Hematopoietic multipotent progenitor cell treated with erythropoietin and hydrocortisone succinate and interleukin-3 and kit ligand, for 6 days (in vitro differentiated cells): ENCODE measurements around the gene LTA4H.

Source experiments
- DNase-seq: peaks from one replicate; pipeline ENCODE4 v3.0.0-alpha.2; 2015

The LTA4H gene

DNA sequence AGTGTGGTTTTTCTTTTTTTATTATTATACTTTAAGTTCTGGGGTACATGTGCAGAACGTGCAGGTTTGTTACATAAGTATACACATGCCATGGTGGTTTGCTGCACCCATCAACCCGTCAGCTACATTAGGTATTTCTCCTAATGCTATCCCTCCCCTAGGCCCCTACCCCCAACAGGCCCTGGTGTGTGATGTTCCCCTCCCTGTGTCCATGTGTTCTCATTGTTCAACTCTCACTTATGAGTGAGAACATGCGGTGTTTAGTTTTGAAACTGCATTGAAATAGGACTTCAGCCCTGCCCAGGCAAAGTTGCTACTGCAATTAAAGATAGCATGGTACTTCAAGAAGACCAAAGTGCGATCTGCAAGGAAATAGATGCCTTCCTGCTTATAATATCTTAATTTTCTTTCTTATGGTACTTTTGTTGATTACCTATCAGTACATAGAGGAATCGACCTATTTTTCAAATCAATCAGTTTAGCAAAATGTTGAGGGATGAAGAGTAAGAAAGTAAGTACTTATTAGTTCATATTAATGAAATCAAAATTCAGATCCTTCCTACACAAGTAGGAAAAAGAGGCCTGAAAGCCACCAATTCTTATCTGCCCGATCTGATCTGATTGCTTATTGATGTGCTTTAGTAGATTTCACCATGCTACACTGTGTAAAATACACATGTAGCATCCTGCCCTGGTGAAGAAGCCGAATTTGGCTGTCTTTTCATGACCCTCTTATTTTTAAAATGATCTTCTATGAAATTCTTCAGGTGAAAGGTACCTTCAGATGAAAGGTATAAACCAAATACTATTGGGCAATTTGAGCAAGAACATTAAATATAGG, 1.6 kb downstream of the LTA4H start:
- peak; percentile 36 for DNase-seq

DNA sequence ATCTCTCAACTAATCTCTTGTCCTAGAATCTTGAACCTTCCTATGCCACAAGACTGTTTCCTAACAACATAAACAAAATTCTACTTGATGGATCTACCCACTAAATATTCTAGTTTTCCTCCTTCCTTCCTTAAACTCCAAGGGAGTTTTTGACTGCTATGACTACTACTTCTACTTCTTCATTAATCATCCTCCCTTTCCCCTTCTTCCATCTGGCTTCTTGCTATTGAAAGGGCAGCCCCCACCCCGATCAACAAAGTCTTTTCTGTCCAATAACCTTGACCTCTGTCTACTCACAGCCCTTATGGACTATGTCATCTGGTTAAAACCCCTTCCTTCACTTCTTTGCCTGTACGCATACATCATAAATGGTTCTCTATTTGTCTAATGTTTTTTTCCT, 5.6 kb downstream of the LTA4H start:
- DNase-seq: no peak

DNA sequence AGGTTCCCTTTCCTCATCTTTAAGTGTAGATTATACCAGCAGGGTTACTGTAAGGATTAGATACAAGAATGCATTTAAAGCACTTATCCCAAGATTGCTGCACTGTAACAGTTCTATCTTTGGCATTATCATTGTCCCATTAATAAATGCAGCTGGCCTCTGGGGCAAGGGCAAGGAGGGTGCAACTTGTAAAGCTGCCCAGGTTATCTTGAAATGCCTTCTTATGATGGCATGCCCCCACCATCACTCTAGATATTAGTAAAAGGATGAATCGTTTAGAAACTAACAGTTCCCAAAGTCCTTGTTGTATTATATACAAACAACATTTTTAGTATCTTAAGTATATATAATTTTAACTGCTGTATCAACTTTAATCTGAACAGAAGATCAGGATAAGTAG, 6.8 kb downstream of the LTA4H start:
- DNase-seq: no peak

DNA sequence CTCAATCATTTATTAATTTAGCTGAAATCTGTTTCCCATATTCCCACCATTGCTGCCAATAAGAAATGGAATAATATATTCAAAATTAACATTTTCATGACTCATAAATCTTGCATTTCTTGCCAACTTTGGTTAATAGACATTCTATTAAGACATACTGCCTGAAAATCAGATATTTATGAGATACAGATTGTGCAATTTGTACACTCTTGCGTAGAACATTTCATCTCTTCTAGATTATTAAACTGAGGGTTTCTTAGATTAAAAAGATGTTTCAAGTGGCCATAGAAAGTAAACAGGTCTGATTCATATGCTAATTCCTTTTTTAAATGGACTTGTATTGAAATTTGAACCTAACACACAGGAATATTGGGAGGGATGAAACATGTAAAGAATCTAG, 9.1 kb downstream of the LTA4H start:
- no peak for DNase-seq

DNA sequence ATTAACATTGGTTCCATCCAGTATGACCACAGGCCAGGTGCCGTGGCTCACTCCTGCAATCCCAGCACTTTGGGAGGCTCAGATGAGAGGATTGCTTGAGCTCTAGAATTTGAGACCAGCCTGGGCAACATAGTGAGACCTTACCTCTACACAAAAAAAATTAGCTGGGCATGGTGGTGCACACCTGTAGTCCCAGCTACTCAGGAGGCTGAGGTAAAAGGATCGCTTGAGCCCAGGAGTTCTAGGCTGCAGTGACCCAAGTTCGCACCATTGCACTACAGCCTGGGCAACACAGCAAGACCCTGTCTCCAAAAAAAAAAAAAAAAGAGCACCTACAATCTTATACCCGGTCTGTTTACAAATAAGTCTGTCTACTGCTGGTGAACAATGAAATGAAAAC, 9.9 kb downstream of the LTA4H start:
- no peak for DNase-seq

DNA sequence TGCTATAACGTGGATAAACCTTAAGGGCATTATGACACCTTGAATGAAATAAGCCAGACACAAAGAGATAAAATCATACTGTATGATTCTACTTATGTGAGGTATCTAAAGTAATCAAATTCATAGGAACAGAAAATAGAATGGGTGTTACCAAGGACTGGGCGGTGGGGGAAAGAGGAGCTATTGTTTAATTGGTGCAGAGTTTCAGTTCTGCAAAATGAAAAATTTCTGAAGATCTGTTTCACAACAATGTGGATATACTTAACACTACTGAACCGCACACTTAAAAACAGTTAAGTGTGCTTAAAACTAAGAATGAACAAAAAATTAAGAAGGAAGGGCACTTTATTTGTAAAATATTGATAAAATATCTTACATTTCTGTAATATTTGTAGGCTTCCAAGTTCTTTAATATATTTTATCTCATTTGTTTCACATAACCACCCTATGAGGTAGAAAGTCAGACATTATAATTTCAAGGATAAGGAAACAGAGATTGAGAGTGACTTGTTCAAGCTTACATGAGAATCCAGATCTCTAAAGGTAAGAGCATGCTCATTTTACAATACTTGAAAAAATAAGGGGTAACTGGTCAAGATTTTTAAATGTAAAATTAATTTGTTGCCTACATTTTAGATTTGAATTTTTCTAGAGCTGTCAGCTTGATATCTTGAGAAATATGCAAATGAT, 14.9 kb downstream of the LTA4H start:
- no peak for DNase-seq

DNA sequence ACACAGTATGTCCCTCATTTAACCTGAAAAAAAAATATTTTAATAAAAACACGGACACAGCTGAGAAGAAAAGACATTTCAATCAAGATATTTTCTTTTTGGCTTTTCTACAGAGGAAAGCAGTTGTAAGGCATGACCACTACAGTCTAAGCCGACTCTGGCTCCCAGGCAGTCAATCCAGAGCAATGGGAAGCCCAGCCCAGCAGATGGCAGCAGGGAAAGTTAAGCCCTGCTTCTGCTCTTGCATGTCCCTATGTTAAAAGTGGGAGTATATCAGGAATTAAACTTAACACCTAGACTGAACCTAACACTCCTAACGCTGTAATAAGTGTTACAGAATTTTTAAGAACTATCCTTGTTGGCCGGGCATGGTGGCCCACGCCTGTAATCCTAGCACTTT, 19.7 kb downstream of the LTA4H start:
- DNase-seq: peak; percentile 31

DNA sequence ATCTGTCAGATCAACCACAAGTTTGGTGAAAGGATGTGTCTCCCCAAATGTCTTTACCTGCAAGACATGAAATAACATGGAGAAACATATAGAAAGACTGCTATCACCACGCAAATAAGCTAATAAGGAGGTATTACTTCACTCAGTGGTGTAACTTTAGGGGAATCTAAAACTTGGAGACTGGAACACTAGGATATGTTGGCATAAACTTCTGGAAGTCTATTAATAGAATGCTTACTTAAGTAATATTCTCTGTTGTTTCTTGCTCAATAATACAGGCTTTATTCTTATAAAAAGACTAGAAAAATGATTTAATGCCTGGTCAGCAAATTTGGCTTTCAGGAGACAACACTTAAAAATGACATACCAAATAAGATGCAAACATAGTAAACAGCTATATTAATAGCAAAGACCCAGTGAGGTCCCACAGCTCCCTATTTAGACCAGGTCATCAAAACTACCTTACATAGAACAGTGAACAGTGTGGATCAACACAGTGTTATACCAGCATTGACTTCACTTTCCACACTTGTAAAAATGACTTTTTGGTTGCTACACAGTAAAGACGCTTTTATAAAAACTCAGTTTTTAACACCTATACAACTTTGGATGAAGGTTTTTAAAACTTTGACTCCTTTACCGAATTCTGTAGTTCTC, 20.3 kb downstream of the LTA4H start:
- no peak for DNase-seq

DNA sequence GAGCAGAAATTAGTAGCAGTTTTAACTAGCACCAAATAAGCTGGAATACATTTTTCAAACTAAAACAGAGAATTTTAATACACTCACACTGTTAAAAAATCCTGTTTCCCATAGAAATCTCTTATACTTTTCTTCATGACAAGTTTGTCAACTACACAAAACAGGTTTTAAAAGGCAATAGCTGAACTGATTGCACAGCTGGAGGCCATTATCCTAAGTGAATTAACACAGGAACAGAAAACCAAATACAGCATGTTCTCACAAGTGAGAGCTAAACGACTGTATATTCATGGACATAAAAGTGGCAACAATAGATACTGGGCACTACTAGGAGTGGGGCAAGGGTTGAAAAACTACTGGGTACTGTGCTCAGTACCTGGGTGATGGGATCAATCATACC, 27.7 kb downstream of the LTA4H start:
- DNase-seq: no peak

DNA sequence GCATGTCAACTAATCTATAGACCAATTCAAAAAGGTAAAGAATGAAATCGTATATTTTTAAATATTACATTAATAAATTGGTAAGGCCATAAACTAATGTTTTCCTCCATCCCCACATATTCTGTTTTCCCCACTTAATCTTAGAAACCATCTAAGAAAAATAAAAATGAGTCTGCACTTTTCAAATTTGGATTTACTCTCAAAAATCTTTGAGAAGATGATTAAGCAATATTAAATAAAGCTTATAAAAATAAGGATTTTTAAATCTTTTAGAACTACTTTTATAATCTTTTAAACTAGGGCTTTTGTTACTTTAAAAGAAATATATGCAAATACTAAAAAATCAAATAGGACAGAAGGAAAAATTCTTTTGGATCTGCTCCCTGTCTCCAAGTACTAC, 28.7 kb downstream of the LTA4H start:
- no peak for DNase-seq

DNA sequence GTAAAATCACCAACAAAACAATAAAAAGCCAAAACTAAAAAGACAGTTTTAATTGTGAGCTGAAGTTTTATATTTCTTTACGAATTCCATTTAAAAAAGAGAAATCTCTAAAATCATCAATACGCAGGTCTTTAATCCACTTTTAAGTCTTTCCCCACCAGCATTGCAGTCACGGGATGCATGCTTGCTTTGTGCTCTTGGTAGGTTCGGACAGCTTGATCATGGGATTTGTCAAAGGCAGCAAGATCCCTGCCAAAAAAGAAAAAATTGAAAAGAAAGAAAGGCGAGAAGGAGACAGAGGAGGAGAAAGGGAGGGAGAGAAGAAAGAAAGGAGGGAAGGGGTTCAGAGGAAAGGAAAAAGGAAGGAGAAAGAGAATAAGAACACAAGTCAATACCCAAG, 34.5 kb downstream of the LTA4H start:
- DNase-seq: no peak

DNA sequence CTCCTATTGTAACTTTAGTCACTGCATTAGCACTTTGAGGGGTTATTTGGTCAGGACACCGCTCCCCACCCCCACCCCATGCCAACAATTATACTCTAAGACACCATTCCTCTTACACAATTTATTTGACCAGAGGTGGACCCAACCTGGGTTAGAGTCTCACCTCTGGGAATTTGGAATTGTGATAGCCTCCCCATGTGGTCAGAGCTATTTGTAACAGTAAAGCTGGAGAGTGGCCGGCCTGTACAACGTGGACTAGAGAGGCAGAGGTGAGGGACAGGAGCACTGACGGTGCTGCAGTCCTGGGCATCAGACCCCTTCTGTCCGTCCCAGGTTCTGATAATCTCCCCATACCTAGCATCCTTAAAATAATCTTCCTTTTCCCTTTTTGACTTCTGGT, 35.9 kb downstream of the LTA4H start:
- no peak for DNase-seq

DNA sequence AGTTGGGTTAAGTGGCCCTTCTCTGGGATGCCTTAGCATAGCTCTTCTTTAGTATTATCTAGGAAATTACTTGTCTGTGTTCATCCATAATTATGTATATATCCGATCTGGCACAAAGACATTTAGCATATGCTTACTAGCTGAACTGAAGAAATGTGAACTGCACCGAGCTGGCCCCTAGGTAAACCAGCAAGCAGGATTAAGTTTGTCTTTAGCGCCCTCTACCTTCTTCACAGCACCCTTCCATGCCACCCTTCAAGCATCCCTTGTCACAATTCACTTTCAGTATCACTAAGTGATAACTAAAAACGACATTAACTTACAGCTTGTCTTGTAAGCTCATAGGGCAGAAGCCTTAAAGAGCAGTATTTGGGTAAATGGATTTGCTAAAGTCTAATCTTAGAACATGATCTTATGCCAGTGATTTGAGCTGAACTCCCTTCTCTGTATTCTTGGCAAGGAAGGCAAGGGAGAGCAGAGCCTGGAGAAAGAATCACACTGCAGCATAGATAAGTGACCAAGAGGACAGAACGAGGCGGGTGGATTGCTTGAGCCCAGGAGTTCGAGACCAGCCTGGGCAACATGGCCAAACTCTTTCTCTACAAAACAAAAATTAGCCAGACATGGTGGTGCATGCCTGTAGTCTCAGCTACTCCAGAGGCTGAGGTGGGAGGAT, 36.6 kb downstream of the LTA4H start:
- peak; percentile 90 for DNase-seq

DNA sequence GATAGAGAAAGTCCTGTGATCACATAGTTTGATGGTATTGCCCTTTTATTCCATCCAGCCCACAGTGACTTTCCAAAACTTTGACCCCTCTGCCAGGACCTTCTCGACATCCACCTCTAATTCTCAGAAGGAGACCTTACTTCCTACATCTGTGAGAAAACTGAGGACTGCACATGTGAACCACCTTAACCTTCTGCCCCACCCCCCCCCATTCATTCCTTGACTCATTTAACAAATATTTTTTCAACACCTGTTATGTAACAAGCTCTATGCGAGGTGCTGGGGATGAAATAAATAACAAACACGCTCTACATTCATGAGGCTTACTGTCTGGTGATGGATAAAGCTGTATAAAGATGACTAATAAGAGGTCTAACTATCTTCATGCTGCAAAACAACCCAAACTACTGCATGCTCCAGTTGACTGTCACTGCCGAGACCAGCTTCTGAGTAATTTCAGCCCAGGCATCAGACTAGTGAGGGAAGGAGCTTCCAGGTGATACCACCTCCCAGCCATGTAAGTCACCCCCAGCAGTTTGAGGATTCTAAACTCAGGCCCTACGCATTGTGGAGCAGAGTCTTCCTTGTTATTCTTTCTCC, 37.4 kb downstream of the LTA4H start:
- no peak for DNase-seq

DNA sequence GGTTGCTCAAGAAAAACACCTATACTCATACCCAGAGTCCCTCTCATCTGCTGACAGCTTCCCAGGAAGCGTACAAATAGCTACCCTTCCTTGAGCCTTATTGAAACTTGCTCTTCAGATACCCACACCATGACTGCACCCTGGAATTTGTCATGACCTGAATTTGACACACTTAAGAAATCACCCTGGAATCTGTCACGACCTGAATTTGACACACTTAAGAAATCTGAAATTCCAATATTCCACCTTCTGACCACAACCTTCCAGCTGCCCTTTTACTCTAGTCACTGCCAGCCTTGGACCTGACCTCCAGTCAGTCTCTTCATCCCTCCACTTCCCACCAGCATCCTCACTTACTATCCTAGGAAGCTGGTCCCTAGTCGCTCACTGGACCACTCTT, 38.1 kb downstream of the LTA4H start:
- DNase-seq: no peak

DNA sequence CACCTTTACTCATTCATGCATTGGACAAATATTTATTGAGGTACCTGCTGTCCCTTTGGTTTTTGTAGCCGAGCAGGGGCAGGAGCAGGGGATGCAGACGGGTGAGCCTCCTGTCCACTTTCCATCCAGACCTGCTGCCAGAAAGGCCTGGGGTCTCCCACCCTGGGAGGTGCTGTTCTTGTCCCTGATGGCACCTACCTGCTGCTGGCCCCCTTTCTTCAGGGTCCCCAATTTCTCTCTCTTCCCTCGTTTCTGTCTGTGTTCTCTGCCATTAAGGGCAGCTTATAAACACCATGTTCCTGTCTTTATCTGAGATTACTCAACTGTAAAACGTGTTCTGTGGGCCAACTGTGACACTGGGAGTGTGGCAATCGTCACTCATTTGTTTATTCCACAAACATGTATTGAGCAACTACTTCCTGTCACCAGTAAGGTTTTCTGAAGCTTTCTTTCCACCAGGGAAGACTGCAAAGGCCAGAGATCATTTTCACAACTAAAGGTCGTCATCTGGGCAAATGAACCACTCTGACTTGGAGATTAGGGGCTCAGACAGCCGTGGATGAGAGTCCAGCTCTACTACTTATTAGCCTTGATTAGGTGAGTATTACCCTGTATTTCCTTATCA, 39.2 kb downstream of the LTA4H start, which contains the start of gene HAL:
Gene HAL, minus strand, starts transcription at position 311 of the 625 bp plus-strand sequence. CDS start 434 bp downstream, outside the sequence.
- DNase-seq: peak; percentile 77

DNA sequence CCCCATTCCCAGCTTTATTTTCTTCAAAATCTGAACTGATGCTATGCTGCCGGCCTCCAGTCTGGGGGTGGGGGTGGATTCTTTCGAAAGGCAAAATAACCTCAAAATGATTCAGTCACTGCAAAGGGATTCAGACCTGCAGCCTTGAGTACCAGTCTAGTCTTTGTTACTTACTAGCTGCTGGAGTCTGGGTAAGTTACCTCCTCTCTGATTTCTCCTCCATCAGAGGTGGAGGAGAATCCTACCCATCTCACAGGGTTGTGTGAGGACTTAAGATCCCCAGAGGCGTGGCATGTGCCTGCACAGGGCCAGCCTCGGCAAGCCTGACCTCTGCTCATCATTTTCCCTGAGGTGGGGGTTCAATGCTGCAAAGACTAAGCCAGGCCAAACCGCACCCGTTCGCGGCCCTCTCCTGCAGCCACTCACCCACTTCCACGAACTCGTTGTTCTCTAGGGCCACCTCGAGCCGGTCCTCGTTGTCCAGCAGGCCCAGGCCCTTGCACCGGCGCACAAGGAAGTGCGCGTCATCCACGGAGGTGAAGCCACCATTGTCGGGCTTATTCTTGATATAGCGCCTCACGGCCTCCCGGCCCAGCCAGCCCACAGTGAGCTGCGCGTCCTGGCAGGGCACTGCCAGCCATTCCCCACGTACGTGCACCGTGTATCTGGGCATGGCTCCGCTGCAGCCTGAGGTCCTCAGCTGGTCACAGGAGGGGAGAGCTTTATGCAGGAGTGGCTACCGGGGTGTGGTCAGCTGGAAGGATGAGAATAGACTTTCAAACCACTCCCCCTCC, 40.0 kb downstream of the LTA4H start:
- DNase-seq: no peak

DNA sequence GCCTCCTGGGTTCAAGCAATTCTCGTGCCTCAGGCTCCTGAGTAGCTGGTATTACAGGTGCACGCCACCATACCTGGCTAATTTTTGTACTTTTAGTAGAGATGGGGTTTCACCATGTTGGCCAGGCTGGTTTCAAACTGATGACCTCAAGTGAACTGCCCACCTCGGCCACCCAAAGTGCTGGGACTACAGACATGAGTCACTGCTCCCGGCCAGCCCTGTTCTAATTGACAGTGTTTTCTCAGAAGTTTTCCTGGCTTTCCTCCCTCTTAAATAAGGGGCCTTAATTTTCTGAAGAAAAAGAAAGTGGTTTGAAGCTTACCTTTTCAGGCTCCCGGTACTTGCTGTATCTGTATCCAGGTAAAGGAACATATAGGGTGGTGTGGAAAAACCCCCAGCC, 40.9 kb downstream of the LTA4H start:
- no peak for DNase-seq

DNA sequence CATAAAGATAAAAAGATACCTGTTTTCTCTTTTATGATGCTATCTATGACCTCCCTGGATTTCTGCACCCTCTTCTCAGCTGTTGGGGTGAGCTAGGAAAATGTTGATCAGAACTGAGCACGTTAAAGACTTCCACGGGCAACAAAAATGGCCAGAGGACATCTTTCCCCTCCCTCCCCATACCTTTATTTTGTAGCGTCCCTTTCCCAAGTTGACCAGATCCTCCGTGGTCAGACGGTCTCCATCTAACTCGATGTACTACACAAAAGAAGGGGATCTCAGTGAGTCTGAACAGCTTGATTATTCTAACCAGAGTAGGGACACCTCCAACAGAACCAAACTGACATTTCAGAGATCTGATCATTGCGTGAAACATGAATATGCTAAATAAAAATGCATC, 41.5 kb downstream of the LTA4H start:
- no peak for DNase-seq

DNA sequence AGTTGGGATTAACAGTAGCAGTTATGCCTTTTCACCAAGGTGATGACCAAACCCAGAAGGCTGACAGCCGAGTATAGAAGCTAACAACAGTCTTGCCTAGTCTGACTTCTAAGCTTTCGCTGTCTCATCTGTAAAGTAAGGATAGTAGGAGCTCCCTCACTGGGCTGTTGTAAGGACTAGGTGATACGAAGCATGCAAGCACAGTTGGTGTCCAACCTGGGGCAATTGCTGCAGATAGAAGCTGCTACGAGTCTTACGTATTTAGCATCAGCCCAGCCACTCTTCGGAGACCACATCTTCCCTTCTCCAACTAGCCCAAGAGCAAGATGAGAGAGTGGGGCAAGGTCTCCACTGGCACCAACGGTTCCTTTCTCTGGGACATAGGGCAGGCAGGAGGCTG, 45.3 kb downstream of the LTA4H start:
- DNase-seq: no peak

DNA sequence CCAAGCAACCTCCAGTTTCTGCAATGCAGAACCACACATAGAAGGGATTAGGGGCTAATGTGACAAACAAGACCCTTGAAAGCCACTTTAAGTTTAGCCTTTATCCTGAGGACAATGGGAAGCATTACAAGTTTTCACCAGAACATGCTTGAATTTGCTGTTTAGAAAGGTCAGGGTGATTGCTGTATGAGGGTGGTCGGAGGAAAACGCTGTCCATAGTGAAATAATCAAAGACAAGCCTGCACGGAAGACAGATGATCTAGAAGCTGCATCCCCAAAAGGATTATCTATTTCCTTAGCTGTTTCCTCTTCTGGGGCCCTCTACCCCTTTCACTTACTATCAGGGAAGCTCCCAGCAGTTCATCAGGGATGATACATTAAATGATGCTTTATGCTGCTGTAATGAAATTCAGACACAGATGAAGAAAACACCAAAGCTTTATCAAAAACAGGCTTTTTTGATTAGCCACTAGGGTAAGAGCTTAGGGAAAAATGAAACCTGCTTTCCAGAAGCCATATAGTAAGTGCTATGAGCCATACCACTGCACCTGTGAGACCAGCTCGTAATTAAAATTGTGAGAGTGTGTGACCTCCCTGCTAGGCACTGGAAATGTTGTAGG, 45.8 kb downstream of the LTA4H start:
- no peak for DNase-seq
